ENCODE data around the gene AP2A1. TPM values are rescaled to one million over a fixed set of nuclear protein-coding genes. Genes with fewer than 3 reads are reported as not detected.

Gene AP2A1
- total and polyA plus RNA-seq, 4 experiments from 2014 or later: 2.6 to 56.2 (median 32.5) TPM

DNA sequence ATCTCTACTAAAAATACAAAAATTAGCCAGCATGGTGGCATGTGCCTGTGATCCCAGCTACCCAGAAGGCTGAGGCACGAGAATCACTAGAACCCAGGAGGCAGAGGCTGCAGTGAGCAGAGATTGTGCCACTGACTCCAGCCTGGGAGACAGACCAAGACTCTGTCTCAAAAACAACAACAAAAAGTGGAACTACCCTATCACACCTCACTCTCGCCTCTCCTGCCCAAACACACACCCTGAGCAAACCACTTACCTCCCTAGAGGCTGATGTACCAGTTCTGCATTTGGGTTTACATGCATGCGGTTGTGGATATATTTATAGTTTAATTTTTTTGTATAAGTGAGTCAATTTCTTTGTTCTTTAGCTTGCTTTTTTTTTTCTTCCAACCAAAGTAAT is 76.5 kb downstream of the AP2A1 start:
- H3K9me3 ChIP-seq (ENCODE audit: control insufficient read depth in 1 of 2, low read length in 2 of 2): no peaks in the 10 kb centered on the region
- H3K4me3 Mint-ChIP-seq: no peak overlapping the region
- no peaks in the 10 kb centered on the region for H3K27me3 Mint-ChIP-seq
- intact Hi-C loops (cut with micrococcal nuclease): no loop called here
- no peak overlapping the region for H3K27ac Mint-ChIP-seq
- POLR2A ChIA-PET (ENCODE audit: partially characterized antibody): no interaction called here
- no peak for DNase-seq
- CTCF ChIA-PET (ENCODE audit: partially characterized antibody): no interaction called here
- peaks cover 2 to 8% (median 4%) of the 10 kb centered on the region in 4 donors for H3K4me1 Mint-ChIP-seq
- no peaks in the 10 kb centered on the region for H3K9me3 Mint-ChIP-seq
- H3K36me3 ChIP-seq (ENCODE audit: insufficient read depth, low read length): peaks cover 6% of the 10 kb centered on the region
- H3K4me1 ChIP-seq (ENCODE audit: insufficient read depth, low read length): peaks cover 5% of the 10 kb centered on the region
- peaks cover 8 to 9% of the 10 kb centered on the region in 2 donors for H3K36me3 Mint-ChIP-seq
- no peak overlapping the region for H3K27ac ChIP-seq (ENCODE audit: low read depth, low read length)
- no peak overlapping the region for H3K4me3 ChIP-seq (ENCODE audit: low read length in 2 of 2)
- H3K27me3 ChIP-seq (ENCODE audit: insufficient read depth, low read length): no peaks in the 10 kb centered on the region

DNA sequence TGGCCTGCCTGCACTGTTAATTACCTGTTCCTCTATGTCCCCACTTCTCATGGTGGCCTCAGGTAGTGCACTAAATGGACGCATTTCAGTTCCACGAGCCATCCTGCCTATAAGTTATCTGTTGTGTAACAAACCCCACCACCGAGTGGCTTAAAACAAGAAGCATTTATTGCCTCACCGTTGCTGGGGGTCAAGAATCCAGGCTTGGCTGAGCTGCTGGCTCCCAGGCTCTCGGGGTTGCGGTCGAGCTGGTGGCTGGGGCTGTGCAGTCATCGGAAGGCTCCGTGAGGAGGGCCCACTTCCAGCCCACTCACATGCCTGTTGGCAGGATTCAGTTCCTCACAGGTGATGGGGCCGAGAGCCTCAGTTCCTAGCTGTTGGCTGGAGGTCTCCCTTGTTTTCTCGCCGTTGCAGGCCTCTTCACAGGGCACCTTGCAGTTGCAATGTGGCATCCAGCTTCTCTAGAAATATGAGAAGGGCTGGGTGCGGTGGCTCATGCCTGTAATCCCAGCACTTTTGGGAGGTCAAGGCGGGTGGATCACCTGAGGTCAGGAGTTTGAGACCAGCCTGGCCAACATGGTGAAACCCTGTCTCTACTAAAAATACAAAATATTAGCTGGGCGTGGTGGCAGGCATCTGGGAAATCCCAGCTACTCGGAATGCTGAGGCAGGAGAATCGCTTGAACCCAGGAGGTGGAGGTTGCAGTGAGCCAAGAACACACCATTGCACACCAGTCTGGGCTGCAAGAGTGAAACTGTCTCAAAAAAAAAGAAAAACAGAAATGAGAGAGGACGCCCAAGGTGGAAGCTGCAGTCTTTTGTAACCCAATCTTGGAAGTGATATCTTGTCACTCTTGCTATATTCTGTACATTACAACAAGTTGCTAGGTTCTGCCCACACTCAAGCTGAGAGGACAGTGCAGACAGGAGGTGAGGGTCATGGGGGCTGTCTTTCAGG is 77.6 kb downstream of the AP2A1 start:
- no peak overlapping the region for H3K4me3 Mint-ChIP-seq
- Histone ChIP-seq H3K27me3 (ENCODE audit: insufficient read depth, low read length) (no peaks in the 10 kb centered on the region), H3K4me3 (ENCODE audit: low read length in 2 of 2) (no peak overlapping the region), H3K27ac (ENCODE audit: low read depth, low read length) (no peak overlapping the region), H3K9me3 (ENCODE audit: control insufficient read depth in 1 of 2, low read length in 2 of 2) (no peaks in the 10 kb centered on the region), H3K36me3 (ENCODE audit: insufficient read depth, low read length) (peaks cover 5% of the 10 kb centered on the region), H3K4me1 (ENCODE audit: insufficient read depth, low read length) (peaks cover 14% of the 10 kb centered on the region)
- H3K4me1 Mint-ChIP-seq: peaks cover 11 to 17% (median 15%) of the 10 kb centered on the region in 4 donors
- DNase-seq: no peak
- ChIA-PET CTCF (ENCODE audit: partially characterized antibody) (interaction anchor here (0.6 kb wide), 1 partner anchor 95 kb away, joined by 3 read pairs; no protein-coding TSS in a partner anchor), POLR2A (ENCODE audit: partially characterized antibody) (interaction anchor here (0.6 kb wide), 1 partner anchor 13 kb away, joined by 5 read pairs; no protein-coding TSS in a partner anchor)
- H3K27ac Mint-ChIP-seq: no peak overlapping the region
- no peaks in the 10 kb centered on the region for H3K36me3 Mint-ChIP-seq
- H3K27me3 Mint-ChIP-seq: no peaks in the 10 kb centered on the region
- H3K9me3 Mint-ChIP-seq: peaks cover 0 to 3% (median 0%) of the 10 kb centered on the region in 8 donors
- intact Hi-C loops (cut with micrococcal nuclease): no loop called here

DNA sequence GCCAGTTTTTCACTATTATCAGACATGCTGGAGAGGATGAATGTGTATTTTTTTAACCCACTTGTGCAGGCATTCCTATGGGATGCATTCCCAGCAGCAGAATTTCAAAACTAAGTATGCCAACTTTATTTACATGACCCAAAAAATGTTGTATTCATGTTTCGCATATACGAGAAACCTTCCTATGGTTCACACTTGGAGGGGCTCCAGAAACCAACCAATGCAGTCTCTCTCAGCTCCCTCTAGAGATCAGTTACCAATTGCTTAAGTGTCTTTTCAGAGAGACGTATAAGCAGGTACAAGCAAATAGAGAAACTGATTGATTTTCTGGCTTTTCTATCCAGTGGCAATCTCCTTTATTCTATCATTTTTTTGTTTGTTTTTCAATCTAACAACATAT is 78.6 kb downstream of the AP2A1 start:
- H3K4me1 Mint-ChIP-seq: peaks cover 18 to 25% (median 22%) of the 10 kb centered on the region in 4 donors
- H3K9me3 Mint-ChIP-seq: peaks cover 0 to 3% (median 0%) of the 10 kb centered on the region in 8 donors
- peaks cover 0 to 2% of the 10 kb centered on the region in 2 donors for H3K36me3 Mint-ChIP-seq
- Histone ChIP-seq H3K27me3 (ENCODE audit: insufficient read depth, low read length) (no peaks in the 10 kb centered on the region), H3K36me3 (ENCODE audit: insufficient read depth, low read length) (no peaks in the 10 kb centered on the region), H3K4me1 (ENCODE audit: insufficient read depth, low read length) (peaks cover 20% of the 10 kb centered on the region), H3K27ac (ENCODE audit: low read depth, low read length) (no peak overlapping the region), H3K9me3 (ENCODE audit: control insufficient read depth in 1 of 2, low read length in 2 of 2) (no peaks in the 10 kb centered on the region), H3K4me3 (ENCODE audit: low read length in 2 of 2) (no peak overlapping the region)
- no peak overlapping the region for H3K27ac Mint-ChIP-seq
- no peaks in the 10 kb centered on the region for H3K27me3 Mint-ChIP-seq
- intact Hi-C loops (cut with micrococcal nuclease): no loop called here
- ChIA-PET CTCF (ENCODE audit: partially characterized antibody) (no interaction called here), POLR2A (ENCODE audit: partially characterized antibody) (no interaction called here)
- H3K4me3 Mint-ChIP-seq: no peak overlapping the region
- no peak for DNase-seq

DNA sequence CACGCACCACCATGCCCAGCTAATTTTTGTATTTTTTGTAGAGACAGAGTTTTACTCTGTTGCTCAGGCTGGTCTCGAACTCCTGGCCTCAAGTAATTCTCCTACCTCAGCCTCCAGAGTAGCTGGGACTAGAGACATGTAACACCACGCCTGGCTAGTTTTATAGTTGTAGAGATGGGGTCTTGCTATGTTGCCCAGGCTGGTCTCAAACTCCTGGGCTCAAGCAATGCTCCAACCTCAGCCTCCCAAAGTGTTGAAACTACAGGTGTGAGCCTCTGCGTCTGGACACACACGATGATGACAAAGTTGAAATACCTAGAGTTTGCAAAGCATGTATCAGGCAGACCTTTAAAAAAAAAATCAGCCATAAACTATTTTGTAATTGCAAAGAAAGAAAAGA is 79.6 kb downstream of the AP2A1 start:
- peaks cover 20% of the 10 kb centered on the region for H3K4me1 ChIP-seq (ENCODE audit: insufficient read depth, low read length)
- H3K36me3 ChIP-seq (ENCODE audit: insufficient read depth, low read length): no peaks in the 10 kb centered on the region
- ChIA-PET CTCF (ENCODE audit: partially characterized antibody) (interaction anchor here (1.2 kb wide), 1 partner anchor 27 kb away, joined by 3 read pairs; no protein-coding TSS in a partner anchor), POLR2A (ENCODE audit: partially characterized antibody) (interaction anchor here (0.8 kb wide), 1 partner anchor 23 kb away, joined by 3 read pairs; no protein-coding TSS in a partner anchor)
- Mint-ChIP-seq H3K4me1 (peaks cover 18 to 30% (median 22%) of the 10 kb centered on the region in 4 donors), H3K4me3 (no peak overlapping the region), H3K27ac (no peak overlapping the region), H3K27me3 (no peaks in the 10 kb centered on the region), H3K36me3 (peaks cover 0 to 5% of the 10 kb centered on the region in 2 donors), H3K9me3 (peaks cover 0 to 3% (median 0%) of the 10 kb centered on the region in 8 donors)
- intact Hi-C loops (cut with micrococcal nuclease): no loop called here
- H3K27ac ChIP-seq (ENCODE audit: low read depth, low read length): no peak overlapping the region
- H3K27me3 ChIP-seq (ENCODE audit: insufficient read depth, low read length): no peaks in the 10 kb centered on the region
- no peak overlapping the region for H3K4me3 ChIP-seq (ENCODE audit: low read length in 2 of 2)
- H3K9me3 ChIP-seq (ENCODE audit: control insufficient read depth in 1 of 2, low read length in 2 of 2): no peaks in the 10 kb centered on the region
- no peak for DNase-seq

DNA sequence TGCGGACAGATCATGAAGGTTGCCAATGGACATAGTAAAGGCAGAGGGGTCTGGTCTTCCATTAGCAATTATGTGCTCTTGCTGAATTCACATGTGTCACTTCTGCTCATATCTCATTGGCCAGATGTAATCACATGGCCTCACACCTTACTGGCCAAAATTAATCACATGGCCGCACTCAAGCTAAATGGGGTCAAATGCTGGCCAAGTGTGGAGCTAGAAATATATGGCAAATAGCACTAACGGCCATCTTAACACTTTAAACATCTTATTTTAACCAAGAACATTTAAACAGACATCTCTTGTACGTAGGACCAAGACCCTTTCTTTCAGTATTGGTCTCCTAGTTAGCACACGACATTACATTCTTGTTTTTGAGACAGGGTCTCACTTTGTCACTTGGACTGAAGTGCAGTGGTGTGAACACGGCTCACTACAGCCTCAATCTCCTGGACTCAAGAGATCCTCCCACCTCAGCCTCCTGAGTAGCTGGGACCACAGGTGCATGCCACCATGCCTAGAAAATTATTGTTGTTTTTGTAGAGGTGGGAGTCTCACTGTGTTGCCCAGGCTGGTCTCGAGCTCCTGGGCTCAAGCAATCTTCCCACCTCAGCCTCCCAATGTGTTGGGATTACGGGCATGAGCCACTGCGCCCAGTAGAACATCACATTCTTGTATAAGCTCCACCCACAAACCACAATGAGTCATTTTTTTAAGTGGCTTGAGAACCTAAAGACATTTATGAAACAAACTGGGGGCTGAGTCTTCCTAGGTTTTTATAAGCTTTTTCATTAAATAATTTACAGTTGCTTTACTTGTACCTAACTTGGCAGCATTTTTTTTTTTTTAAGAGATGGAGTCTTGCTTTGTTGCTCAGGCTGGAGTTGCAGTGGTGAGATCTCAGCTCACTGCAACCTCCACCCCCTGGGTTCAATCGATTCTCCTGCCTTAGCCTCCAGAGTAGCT is 81.2 kb downstream of the AP2A1 start:
- POLR2A ChIA-PET (ENCODE audit: partially characterized antibody): interaction anchor here (1.2 to 12.2 kb wide), 6 partner anchors 13 to 183 kb away, joined by 4 to 173 read pairs (median 8); partner anchors contain the start of genes AKT1S1, BCL2L12, IRF3 and MED25
- no peaks in the 10 kb centered on the region for H3K9me3 ChIP-seq (ENCODE audit: control insufficient read depth in 1 of 2, low read length in 2 of 2)
- H3K9me3 Mint-ChIP-seq: peaks cover 0 to 5% (median 0%) of the 10 kb centered on the region in 8 donors
- peak in 3 of 5 donors; percentile 28 to 50 (median 31) for DNase-seq
- H3K4me1 Mint-ChIP-seq: peaks cover 27 to 42% (median 33%) of the 10 kb centered on the region in 4 donors
- peak overlapping the region in 5 of 7 donors; percentile 6 to 75 (median 30) for H3K27ac Mint-ChIP-seq
- no peak overlapping the region for H3K27ac ChIP-seq (ENCODE audit: low read depth, low read length)
- intact Hi-C loops (cut with micrococcal nuclease): no loop called here
- H3K27me3 ChIP-seq (ENCODE audit: insufficient read depth, low read length): no peaks in the 10 kb centered on the region
- H3K4me1 ChIP-seq (ENCODE audit: insufficient read depth, low read length): peaks cover 33% of the 10 kb centered on the region
- CTCF ChIA-PET (ENCODE audit: partially characterized antibody): interaction anchor here (0.6 to 1.5 kb wide), 3 partner anchors 29 to 968 kb away, joined by 3 to 5 read pairs (median 3); no protein-coding TSS in a partner anchor
- H3K36me3 ChIP-seq (ENCODE audit: insufficient read depth, low read length): no peaks in the 10 kb centered on the region
- H3K36me3 Mint-ChIP-seq: peaks cover 0 to 13% of the 10 kb centered on the region in 2 donors
- no peak overlapping the region for H3K4me3 ChIP-seq (ENCODE audit: low read length in 2 of 2)
- no peaks in the 10 kb centered on the region for H3K27me3 Mint-ChIP-seq
- peak overlapping the region in 7 of 8 donors; percentile 5 to 51 (median 9) for H3K4me3 Mint-ChIP-seq

DNA sequence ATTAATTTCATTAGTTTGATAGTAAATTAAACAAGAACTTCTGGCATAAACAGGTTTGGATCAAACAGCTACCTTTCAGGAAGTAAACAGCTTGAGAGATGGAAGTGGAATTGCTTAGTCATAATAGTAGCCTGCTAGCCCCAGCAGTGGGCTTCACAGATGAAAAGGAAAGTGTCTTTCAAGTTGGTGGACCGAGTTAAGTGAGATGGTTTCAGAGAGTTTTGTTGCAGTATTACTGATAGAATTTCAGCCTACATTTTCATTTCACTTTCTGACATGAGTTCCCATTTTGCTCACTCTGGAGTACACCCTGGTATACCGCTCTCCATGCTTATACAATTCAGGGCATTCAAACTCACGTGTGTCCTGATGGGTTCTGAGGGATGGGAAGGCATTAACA is 82.1 kb downstream of the AP2A1 start:
- Mint-ChIP-seq H3K4me3 (peak overlapping the region; percentile 22 to 73 (median 62)), H3K4me1 (peaks cover 29 to 48% (median 38%) of the 10 kb centered on the region in 4 donors), H3K36me3 (peaks cover 0 to 13% of the 10 kb centered on the region in 2 donors), H3K9me3 (peaks cover 0 to 5% (median 0%) of the 10 kb centered on the region in 8 donors), H3K27ac (peak overlapping the region in 4 of 7 donors; percentile 17 to 88 (median 52)), H3K27me3 (no peaks in the 10 kb centered on the region)
- ChIA-PET POLR2A (ENCODE audit: partially characterized antibody) (interaction anchor here (1.2 to 12.2 kb wide), 5 partner anchors 18 to 184 kb away, joined by 5 to 173 read pairs (median 11); partner anchors contain the start of genes AKT1S1, BCL2L12, IRF3 and MED25), CTCF (ENCODE audit: partially characterized antibody) (interaction anchor here (0.6 kb wide), 1 partner anchor 969 kb away, joined by 3 read pairs; no protein-coding TSS in a partner anchor)
- H3K36me3 ChIP-seq (ENCODE audit: insufficient read depth, low read length): no peaks in the 10 kb centered on the region
- no peak for DNase-seq
- no peaks in the 10 kb centered on the region for H3K27me3 ChIP-seq (ENCODE audit: insufficient read depth, low read length)
- H3K4me1 ChIP-seq (ENCODE audit: insufficient read depth, low read length): peaks cover 42% of the 10 kb centered on the region
- no peak overlapping the region for H3K27ac ChIP-seq (ENCODE audit: low read depth, low read length)
- intact Hi-C loops (cut with micrococcal nuclease): no loop called here
- H3K9me3 ChIP-seq (ENCODE audit: control insufficient read depth in 1 of 2, low read length in 2 of 2): no peaks in the 10 kb centered on the region
- no peak overlapping the region for H3K4me3 ChIP-seq (ENCODE audit: low read length in 2 of 2)

All from CD4-positive, alpha-beta memory T cell (primary cell).